ENCODE measurements around the gene GRHL1.

The GRHL1 gene

GRCh38 chr2:9991221-9991620 lies 39.7 kb downstream of the GRHL1 start:
- DNase-seq (ENCODE audit: low read depth) = no peak
- H3K4me3 ChIP-seq (ENCODE audit: low read length) = no peak overlapping the region
- TF ChIP-seq CTCF (conservative IDR thresholded peaks at IDR 0.05; ENCODE audit: low read depth, low read length) = no peak

- H3K4me3 ChIP-seq (ENCODE audit: low read length) = no peak overlapping the region
- no peak for DNase-seq (ENCODE audit: low read depth)
- TF ChIP-seq CTCF (conservative IDR thresholded peaks at IDR 0.05; ENCODE audit: low read depth, low read length) = no peak
Observed at GRCh38 chr2:9991829-9992273, 40.4 kb downstream of the GRHL1 start.

- TF ChIP-seq CTCF (conservative IDR thresholded peaks at IDR 0.05; ENCODE audit: low read depth, low read length) = no peak
- no peak for DNase-seq (ENCODE audit: low read depth)
- no peak overlapping the region for H3K4me3 ChIP-seq (ENCODE audit: low read length)
Observed at GRCh38 chr2:9992427-9993187, 41.1 kb downstream of the GRHL1 start.

GRCh38 chr2:9993488-9994165 lies 42.1 kb downstream of the GRHL1 start:
- DNase-seq (ENCODE audit: low read depth) = no peak

GRCh38 chr2:9994462-9994861 lies 43.0 kb downstream of the GRHL1 start:
- H3K4me3 ChIP-seq (ENCODE audit: low read length) = no peak overlapping the region
- TF ChIP-seq CTCF (conservative IDR thresholded peaks at IDR 0.05; ENCODE audit: low read depth, low read length) = no peak
- DNase-seq (ENCODE audit: low read depth) = no peak

More at GRCh38 chr2:9993488-9994165, 42.1 kb downstream of the GRHL1 start:
- H3K4me3 ChIP-seq (ENCODE audit: low read length) = no peak overlapping the region
- TF ChIP-seq CTCF (conservative IDR thresholded peaks at IDR 0.05; ENCODE audit: low read depth, low read length) = no peak

- no peak for DNase-seq (ENCODE audit: low read depth)
- TF ChIP-seq CTCF (conservative IDR thresholded peaks at IDR 0.05; ENCODE audit: low read depth, low read length) = no peak
- no peak overlapping the region for H3K4me3 ChIP-seq (ENCODE audit: low read length)
Observed at GRCh38 chr2:9995059-9995458, 43.6 kb downstream of the GRHL1 start.

GRCh38 chr2:9996321-9996720 lies 44.8 kb downstream of the GRHL1 start:
- H3K4me3 ChIP-seq (ENCODE audit: low read length) = no peak overlapping the region
- TF ChIP-seq CTCF (conservative IDR thresholded peaks at IDR 0.05; ENCODE audit: low read depth, low read length) = no peak
- DNase-seq (ENCODE audit: low read depth) = no peak
